GM18508 (cell line): ENCODE results near the gene WFS1.

Experiments used
- ATAC-seq: cut with Tn5 transposase; IDR thresholded peaks from one replicate; pipeline ENCODE4 v1.9.1; 2021; ENCODE audit warnings: moderate number of reproducible peaks; ENCODE audit not compliant: insufficient read depth, unreplicated experiment

WFS1 gene

DNA sequence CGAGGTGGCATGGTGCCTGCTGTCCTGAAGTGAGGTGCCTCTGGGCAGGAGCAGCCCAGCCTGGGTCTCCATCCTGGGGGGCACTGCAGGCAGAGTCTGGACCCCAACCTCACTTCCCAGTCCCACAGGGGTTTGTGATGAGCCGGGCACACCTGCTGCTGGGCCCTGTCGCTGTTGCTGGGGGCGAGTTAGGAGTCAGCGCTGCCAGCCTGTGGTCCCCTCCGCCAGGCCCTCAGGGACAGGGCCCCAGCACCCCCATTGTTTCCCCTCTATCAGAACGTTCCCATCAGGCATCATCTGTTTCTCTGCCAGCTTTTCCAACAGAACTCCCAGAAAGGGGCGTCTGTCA is 23.4 kb downstream of the WFS1 start:
- no peak for ATAC-seq

DNA sequence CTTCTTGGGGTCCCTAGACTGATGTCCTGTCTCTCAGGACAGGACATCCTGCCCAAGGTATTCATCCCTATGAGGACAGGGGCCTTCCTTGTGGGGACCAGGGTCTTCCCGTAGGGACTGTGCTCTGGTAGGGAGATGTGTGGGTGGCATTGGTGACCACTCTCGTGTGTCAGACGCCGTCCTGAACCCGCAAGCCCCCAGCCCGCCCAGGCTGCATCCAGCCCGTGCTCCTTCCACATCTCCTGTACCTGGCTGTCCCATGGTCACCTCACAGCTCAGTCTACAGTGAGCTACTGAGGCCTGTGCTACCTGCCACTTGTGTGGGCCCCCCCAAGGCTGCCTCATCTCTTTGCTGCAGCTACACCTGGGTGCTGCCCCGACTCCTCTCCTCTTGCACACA is 24.0 kb downstream of the WFS1 start:
- ATAC-seq, result no peak

- ATAC-seq, result no peak
These were observed 25.2 kb downstream of the WFS1 start for GRCh38 chr4:6294705-6295421.

DNA sequence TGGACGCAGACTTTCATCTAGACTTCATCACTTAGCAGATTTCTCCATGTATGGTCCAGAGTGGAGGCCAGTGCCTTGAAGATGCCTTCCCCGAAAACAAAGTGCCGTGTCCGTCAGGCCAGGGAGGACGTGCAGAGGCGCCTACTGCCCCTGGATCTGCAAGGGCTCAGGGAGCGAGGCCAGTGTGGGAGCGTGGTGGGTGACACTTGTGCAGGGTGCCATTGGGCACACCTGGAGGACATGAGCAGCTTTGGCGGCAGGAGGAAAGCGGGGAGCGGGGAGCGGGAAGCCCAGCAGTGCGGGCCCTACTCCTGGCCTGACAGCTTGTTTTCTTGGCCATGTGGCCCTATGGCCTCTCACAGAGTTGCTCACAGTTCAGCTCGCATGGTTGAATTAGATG is 25.8 kb downstream of the WFS1 start:
- no peak for ATAC-seq

GRCh38 chr4:6296026-6296425 is 26.4 kb downstream of the WFS1 start:
- ATAC-seq, result no peak

DNA sequence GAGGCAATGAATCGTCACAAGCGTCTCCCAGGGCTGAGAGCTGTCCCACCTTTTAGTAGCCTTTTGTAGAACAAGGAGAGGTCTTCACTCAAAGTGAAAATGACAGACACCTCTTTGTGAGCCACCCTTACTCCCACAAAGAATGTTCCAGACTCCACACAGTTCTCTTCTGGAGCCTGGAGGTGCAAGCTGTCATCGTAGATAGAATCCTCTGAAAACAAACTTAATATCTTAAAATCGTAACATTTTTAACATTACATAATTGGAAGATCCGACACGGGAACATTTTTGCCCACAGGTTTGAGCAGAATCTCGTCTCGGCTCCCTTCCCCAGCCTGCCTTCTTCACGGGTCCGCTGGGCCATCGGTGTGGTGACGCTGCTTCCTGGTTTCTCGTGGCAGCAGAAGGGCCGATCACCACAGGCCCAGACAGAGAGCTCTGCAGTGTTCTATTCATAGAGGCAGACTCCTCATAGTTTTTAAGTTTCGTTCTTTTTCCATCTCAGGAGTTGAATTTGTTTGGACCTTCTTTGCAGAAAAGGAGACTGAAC is 27.7 kb downstream of the WFS1 start:
- no peak for ATAC-seq

GRCh38 chr4:6298035-6298434 is 28.4 kb downstream of the WFS1 start:
- no peak for ATAC-seq

- ATAC-seq, result no peak
These were observed 29.2 kb downstream of the WFS1 start for GRCh38 chr4:6298852-6299251.

GRCh38 chr4:6299875-6300274 is 30.2 kb downstream of the WFS1 start:
- ATAC-seq, result no peak

DNA sequence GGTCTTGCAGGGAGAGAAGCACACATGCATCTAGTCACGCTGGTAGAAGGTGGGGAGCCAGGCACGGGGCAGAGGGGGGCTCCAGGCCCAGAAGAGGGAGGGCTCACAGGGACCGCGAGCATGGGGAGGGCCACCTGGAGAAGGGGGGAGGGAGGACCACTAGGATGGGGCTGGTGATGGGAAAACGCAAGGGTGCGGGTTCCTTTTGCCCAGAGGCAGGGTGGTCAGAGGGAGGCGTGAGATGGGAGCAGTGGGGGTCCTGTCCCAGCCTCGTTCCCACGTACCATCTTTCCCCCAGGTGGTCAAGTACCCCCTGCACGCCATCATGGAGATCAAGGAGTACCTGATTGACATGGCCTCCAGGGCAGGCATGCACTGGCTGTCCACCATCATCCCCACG is 30.7 kb downstream of the WFS1 start:
- ATAC-seq, result no peak

DNA sequence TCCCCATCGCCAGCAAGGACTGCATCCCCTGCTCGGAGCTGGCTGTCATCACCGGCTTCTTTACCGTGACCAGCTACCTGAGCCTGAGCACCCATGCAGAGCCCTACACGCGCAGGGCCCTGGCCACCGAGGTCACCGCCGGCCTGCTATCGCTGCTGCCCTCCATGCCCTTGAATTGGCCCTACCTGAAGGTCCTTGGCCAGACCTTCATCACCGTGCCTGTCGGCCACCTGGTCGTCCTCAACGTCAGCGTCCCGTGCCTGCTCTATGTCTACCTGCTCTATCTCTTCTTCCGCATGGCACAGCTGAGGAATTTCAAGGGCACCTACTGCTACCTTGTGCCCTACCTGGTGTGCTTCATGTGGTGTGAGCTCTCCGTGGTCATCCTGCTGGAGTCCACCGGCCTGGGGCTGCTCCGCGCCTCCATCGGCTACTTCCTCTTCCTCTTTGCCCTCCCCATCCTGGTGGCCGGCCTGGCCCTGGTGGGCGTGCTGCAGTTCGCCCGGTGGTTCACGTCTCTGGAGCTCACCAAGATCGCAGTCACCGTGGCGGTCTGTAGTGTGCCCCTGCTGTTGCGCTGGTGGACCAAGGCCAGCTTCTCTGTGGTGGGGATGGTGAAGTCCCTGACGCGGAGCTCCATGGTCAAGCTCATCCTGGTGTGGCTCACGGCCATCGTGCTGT is 31.5 kb downstream of the WFS1 start:
- ATAC-seq, result no peak

DNA sequence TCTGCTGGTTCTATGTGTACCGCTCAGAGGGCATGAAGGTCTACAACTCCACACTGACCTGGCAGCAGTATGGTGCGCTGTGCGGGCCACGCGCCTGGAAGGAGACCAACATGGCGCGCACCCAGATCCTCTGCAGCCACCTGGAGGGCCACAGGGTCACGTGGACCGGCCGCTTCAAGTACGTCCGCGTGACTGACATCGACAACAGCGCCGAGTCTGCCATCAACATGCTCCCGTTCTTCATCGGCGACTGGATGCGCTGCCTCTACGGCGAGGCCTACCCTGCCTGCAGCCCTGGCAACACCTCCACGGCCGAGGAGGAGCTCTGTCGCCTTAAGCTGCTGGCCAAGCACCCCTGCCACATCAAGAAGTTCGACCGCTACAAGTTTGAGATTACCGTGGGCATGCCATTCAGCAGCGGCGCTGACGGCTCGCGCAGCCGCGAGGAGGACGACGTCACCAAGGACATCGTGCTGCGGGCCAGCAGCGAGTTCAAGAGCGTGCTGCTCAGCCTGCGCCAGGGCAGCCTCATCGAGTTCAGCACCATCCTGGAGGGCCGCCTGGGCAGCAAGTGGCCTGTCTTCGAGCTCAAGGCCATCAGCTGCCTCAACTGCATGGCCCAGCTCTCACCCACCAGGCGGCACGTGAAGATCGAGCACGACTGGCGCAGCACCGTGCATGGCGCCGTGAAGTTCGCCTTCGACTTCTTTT is 32.2 kb downstream of the WFS1 start:
- ATAC-seq, result no peak

DNA sequence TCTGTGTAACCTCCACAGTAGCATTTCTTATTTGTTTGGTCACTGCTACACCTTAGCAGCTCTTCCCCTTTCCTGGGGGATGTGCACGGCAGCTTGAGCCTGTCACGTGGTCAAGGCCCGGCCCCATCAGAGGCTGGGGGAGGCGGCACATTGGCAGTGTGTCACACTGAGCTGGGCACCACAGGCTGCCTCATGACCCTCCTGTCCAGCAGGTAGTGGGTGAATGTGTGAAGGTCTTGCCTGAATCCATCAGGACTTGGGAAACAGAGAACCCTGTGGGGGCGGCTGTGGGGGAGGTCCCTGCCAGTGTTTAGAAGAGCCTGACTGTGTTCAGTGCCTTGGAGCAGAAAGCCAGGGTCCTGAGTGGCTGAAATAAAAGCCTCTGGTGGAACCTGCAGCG is 33.2 kb downstream of the WFS1 start:
- ATAC-seq, result no peak

DNA sequence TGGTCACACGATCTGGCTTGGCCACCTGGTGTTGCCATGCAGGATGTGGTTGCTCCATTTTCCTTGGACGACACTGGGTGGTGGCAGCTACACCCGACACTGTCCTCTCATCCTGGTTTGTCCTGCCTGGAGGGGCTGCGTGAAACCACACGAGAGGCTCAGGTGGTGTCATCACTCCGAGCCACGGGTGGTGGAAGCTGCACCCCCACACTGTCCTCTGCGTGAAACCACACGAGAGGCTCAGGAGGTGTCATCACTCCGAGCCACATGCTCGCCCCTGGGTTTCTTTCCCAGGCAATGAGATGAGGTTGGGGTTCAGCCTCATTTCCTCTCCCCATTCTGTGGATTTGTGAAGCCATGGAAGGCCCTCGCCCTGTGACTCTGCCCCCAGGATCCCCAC is 34.3 kb downstream of the WFS1 start:
- no peak for ATAC-seq

DNA sequence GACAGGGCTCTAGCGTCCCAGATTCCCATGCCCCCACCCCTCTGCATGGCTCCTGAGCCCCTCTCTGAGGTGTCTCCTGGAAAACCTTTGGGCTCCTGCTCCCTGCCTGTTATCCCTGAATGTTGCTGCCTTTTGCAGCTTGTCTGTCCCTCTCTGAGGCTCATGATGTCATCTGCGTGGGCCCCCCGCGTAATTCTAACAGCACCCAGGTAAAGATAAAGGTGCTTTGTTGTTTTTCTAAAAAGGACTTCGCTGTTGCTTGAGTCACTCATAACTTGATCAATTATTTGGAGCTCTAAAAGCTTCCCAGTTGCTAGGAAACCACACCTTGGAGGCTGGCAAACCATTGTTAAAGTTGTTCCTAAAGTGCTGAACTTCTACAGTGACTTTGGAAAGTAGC is 36.6 kb downstream of the WFS1 start:
- ATAC-seq, result no peak

- no peak for ATAC-seq
These were observed 37.6 kb downstream of the WFS1 start for GRCh38 chr4:6307230-6307629.

- no peak for ATAC-seq
These were observed 38.2 kb downstream of the WFS1 start for GRCh38 chr4:6307891-6308290.

DNA sequence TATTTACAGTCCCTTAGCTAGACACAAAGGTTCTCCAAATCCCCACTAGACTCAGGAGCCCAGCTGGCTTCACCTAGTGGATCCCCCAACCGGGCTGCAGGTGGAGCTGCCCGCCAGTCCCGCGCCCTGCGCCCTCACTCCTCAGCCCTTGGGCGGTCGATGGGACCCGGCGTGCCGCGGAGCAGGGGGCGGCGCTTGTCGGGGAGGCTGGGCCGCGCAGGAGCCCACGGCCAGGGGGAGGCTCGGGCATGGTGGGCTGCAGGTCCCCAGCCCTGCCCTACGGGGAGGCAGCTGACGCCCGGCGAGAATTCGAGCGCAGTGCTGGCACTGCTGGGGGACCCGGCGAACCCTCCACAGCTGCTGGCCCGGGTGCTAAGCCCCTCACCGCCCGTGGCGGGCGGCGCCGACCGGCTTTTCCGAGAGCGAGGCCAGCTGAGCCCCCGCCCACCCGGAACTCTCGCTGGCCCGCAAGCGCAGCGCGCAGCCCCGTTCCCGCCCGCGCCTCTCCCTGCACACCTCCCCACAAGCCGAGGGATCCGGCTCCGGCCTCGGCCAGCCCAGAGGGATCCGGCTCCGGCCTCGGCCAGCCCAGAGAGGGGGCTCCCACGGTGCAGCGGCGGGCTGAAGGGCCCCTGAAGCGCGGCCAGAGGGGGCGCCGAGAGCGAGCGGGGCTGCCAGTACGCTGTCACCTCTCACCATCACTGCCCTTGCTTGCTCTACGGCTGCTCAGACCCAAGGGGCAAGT is 39.4 kb downstream of the WFS1 start:
- ATAC-seq, result no peak

- ATAC-seq, result no peak
These were observed 40.1 kb downstream of the WFS1 start for GRCh38 chr4:6309777-6310176.

DNA sequence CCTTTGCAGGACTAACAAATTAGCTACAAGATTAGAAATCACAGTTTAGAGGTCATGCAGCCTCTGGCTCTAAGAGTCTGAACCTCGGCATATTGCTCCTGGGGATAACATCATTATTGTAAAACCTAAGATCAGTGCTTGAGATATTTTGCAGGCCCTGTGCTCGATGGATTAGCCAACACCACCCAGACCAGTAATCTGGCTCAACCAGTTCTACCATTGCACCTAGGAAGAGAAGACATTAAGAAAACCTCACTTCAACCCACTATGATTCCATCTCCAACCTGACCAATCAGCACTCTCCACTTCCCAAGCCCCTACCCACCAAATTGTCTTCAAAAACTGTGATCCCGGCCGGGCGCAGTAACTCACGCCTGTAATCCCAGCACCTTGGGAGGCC is 43.6 kb downstream of the WFS1 start:
- no peak for ATAC-seq
